ENCODE measurements around the gene SPAG9.

SPAG9 gene

DNA sequence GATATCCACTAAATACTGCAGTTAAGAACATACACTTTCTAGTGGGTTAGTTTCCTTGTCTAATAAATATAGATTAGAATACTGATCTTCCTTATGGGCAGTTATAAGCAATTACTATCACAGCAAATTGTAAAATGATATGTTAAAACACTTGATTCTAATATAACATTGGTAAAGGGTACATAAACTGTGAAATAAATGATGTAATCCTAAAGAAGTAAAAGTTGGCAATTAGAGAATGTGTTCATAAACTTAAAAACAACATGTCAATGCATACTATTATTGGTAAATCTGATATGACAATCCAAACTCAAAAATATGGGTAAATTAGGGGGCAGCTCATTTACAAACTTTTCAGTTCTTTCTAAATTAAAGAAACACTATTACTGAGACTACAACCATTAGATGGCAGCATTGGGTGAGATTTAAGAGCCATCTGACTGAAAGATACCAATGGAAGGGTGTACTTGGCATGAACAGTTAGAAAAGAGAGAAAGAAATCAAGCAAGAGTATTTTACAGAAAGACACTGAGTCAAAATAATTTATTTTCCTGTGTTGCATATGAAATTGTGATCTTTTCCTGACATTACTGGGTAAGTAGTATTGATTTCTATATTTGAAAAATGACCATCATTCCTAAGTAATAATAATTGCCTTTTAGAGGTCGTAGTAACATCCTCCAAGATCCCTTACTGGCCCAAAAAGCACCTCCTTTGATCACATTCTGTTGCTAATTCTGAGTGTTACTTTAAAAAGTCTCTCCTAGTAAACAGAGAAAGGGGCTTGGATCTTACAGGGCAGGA, 119.6 kb downstream of the SPAG9 start:
- Histone ChIP-seq H3K4me1 (ENCODE audit: control insufficient read depth in 1 of 2, insufficient read depth in 2 of 2, low read length in 2 of 2) (peaks cover 0 to 3% of the 10 kb centered on the region in 2 donors), H3K27ac (ENCODE audit: low read depth, low read length) (no peak overlapping the region), H3K9ac (ENCODE audit: low read depth in 1 of 2, low read length in 2 of 2) (no peak overlapping the region), H3K36me3 (ENCODE audit: control insufficient read depth in 1 of 2, insufficient read depth in 2 of 2, low read length in 2 of 2) (peaks cover 29 to 72% of the 10 kb centered on the region in 2 donors), H3K27me3 (ENCODE audit: control insufficient read depth in 1 of 2, insufficient read depth in 2 of 2, low read length in 2 of 2) (no peaks in the 10 kb centered on the region), H3K4me3 (ENCODE audit: low read depth in 1 of 2, low read length in 2 of 2) (no peak overlapping the region), H3K9me3 (ENCODE audit: control insufficient read depth in 1 of 2, low read length in 2 of 2) (no peaks in the 10 kb centered on the region)

DNA sequence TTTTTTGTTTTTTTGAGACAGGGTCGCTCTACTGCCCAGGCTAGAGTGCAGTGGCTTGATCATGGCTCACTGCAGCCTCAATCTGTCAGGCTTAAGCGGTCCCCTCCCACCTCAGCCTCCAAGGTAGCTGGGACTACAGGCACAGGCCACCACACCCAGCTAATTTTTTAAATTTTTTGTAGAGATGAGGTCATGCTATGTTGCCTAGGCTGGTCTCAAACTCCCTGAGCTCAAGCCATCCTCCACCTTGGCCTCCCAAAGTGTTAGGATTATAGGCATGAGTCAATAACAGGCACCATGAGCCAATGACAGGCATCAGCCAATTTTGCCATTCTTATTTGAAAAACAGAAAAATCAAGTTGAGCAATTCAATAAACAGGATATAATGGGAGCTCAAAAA, 125.0 kb downstream of the SPAG9 start:
- Histone ChIP-seq H3K9ac (ENCODE audit: low read depth in 1 of 2, low read length in 2 of 2) (no peak overlapping the region), H3K9me3 (ENCODE audit: control insufficient read depth in 1 of 2, low read length in 2 of 2) (no peaks in the 10 kb centered on the region), H3K4me1 (ENCODE audit: control insufficient read depth in 1 of 2, insufficient read depth in 2 of 2, low read length in 2 of 2) (no peaks in the 10 kb centered on the region), H3K4me3 (ENCODE audit: low read depth in 1 of 2, low read length in 2 of 2) (no peak overlapping the region), H3K27ac (ENCODE audit: low read depth, low read length) (no peak overlapping the region), H3K27me3 (ENCODE audit: control insufficient read depth in 1 of 2, insufficient read depth in 2 of 2, low read length in 2 of 2) (no peaks in the 10 kb centered on the region), H3K36me3 (ENCODE audit: control insufficient read depth in 1 of 2, insufficient read depth in 2 of 2, low read length in 2 of 2) (peaks cover 28 to 85% of the 10 kb centered on the region in 2 donors)

DNA sequence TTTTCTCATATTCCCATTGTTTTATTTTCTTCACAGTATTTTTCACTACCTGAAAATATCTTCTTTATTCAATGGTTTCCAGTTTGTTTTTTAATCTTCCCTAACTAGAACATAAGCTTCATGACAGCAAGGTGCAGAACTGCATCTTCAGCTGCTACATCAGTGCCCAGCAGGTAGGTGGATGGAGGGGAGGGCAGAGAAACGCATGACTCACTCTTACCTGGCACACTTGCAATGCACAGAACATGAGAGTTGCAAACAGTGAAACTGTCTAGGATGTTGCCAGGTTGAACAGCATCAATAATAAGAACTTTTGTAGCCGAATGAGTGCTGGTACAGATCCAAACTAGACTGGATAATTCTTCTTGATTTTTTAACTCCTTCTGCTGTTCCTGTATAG, 127.1 kb downstream of the SPAG9 start:
- Histone ChIP-seq H3K9me3 (ENCODE audit: control insufficient read depth in 1 of 2, low read length in 2 of 2) (no peaks in the 10 kb centered on the region), H3K27ac (ENCODE audit: low read depth, low read length) (no peak overlapping the region), H3K4me3 (ENCODE audit: low read depth in 1 of 2, low read length in 2 of 2) (no peak overlapping the region), H3K27me3 (ENCODE audit: control insufficient read depth in 1 of 2, insufficient read depth in 2 of 2, low read length in 2 of 2) (no peaks in the 10 kb centered on the region), H3K4me1 (ENCODE audit: control insufficient read depth in 1 of 2, insufficient read depth in 2 of 2, low read length in 2 of 2) (no peaks in the 10 kb centered on the region), H3K36me3 (ENCODE audit: control insufficient read depth in 1 of 2, insufficient read depth in 2 of 2, low read length in 2 of 2) (peaks cover 37 to 84% of the 10 kb centered on the region in 2 donors), H3K9ac (ENCODE audit: low read depth in 1 of 2, low read length in 2 of 2) (no peak overlapping the region)

DNA sequence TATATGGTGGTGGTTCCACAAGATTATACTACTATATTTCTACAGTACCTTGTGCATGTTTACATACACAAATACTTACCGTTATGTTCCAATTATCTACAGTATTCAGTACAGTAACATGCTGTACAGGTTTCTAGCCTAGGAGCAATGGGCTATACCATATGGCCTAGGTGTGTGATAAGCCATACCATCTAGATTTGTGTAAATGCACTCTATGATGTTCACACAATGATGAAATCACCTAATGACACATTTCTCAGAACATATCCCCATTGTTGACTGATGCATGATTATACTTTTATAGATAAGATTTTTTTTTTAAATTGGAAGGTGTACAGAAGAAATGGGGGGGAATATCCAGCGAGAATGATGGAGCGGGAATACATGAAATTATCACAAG, 131.5 kb downstream of the SPAG9 start:
- H3K27me3 ChIP-seq (ENCODE audit: control insufficient read depth in 1 of 2, insufficient read depth in 2 of 2, low read length in 2 of 2) = no peaks in the 10 kb centered on the region
- H3K27ac ChIP-seq (ENCODE audit: low read depth, low read length) = no peak overlapping the region
- no peaks in the 10 kb centered on the region for H3K9me3 ChIP-seq (ENCODE audit: control insufficient read depth in 1 of 2, low read length in 2 of 2)
- no peak overlapping the region for H3K4me3 ChIP-seq (ENCODE audit: low read depth in 1 of 2, low read length in 2 of 2)
- H3K36me3 ChIP-seq (ENCODE audit: control insufficient read depth in 1 of 2, insufficient read depth in 2 of 2, low read length in 2 of 2) = peaks cover 42 to 76% of the 10 kb centered on the region in 2 donors
- H3K9ac ChIP-seq (ENCODE audit: low read depth in 1 of 2, low read length in 2 of 2) = no peak overlapping the region
- H3K4me1 ChIP-seq (ENCODE audit: control insufficient read depth in 1 of 2, insufficient read depth in 2 of 2, low read length in 2 of 2) = no peaks in the 10 kb centered on the region

DNA sequence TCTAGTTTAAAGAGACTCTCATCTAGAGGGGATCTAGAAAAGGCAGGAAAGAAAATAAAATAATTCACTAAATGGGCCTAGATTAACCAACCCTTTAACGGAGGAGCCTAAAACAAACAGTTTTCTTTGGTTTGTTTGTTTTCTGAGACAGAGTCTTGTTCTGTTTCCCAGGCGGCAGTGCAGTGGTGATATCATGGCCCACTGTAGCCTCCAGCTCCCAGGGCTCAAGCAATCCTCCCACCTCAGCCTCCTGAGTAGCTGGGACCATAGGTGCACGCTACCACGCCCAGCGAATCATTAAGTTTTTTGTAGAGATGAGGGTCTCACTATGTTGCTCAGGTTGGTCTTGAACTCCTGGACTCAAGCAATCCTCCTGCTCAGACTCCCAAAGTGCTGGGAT, 132.2 kb downstream of the SPAG9 start:
- Histone ChIP-seq H3K4me1 (ENCODE audit: control insufficient read depth in 1 of 2, insufficient read depth in 2 of 2, low read length in 2 of 2) (no peaks in the 10 kb centered on the region), H3K9me3 (ENCODE audit: control insufficient read depth in 1 of 2, low read length in 2 of 2) (no peaks in the 10 kb centered on the region), H3K36me3 (ENCODE audit: control insufficient read depth in 1 of 2, insufficient read depth in 2 of 2, low read length in 2 of 2) (peaks cover 37 to 72% of the 10 kb centered on the region in 2 donors), H3K9ac (ENCODE audit: low read depth in 1 of 2, low read length in 2 of 2) (no peak overlapping the region), H3K27me3 (ENCODE audit: control insufficient read depth in 1 of 2, insufficient read depth in 2 of 2, low read length in 2 of 2) (no peaks in the 10 kb centered on the region), H3K4me3 (ENCODE audit: low read depth in 1 of 2, low read length in 2 of 2) (no peak overlapping the region), H3K27ac (ENCODE audit: low read depth, low read length) (no peak overlapping the region)

DNA sequence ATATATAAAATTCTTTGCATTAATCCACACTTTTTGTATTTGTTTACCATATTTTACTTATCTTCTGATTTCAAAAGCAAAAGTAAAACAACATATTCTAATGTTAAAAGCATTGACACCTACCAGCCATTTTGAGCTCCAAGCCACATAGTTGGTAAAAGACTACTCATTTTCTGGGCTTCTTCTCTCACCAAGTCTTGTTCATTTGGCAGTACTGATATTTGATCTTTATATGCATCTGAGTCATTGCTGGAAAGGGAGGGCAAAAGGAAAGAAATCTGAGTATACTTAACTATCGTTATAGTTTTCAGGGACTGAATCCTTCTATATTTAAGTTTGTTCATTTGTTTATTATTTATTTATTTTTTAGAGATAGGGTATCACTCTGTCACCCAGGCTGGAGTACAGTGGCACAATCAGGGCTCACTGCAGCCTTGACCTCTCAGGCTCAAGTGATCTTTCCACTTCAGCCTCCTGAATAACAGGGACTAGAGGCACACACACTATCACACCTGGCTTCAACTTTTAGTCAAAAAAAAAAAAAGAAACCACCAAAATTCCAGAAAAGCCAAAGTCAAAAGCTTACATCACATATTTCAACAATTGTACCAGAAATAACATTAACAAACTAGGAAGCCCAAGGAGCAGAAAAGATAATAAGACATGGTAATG, 133.5 kb downstream of the SPAG9 start:
- Histone ChIP-seq H3K4me1 (ENCODE audit: control insufficient read depth in 1 of 2, insufficient read depth in 2 of 2, low read length in 2 of 2) (no peaks in the 10 kb centered on the region), H3K9me3 (ENCODE audit: control insufficient read depth in 1 of 2, low read length in 2 of 2) (no peaks in the 10 kb centered on the region), H3K4me3 (ENCODE audit: low read depth in 1 of 2, low read length in 2 of 2) (no peak overlapping the region), H3K27me3 (ENCODE audit: control insufficient read depth in 1 of 2, insufficient read depth in 2 of 2, low read length in 2 of 2) (no peaks in the 10 kb centered on the region), H3K27ac (ENCODE audit: low read depth, low read length) (no peak overlapping the region), H3K36me3 (ENCODE audit: control insufficient read depth in 1 of 2, insufficient read depth in 2 of 2, low read length in 2 of 2) (peaks cover 40 to 69% of the 10 kb centered on the region in 2 donors), H3K9ac (ENCODE audit: low read depth in 1 of 2, low read length in 2 of 2) (no peak overlapping the region)

DNA sequence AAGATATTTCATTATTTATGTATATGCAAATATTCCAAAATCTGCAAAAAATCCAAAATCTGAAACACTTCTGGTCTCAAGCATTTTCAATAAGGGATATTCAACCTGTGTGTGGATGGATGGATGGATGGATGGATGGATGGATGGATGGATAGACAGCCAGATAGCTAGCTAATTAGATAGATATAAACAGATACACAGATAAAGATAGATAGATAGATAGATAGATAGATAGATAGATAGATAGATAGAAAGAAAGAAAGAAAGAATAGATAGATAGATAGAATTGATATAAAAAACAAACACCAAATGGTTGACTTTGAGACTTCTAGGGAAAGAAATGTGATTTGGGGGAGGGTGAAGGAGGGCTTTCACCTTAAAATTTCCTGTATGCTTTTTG, 139.4 kb downstream of the SPAG9 start:
- Histone ChIP-seq H3K27ac (ENCODE audit: low read depth, low read length) (no peak overlapping the region), H3K27me3 (ENCODE audit: control insufficient read depth in 1 of 2, insufficient read depth in 2 of 2, low read length in 2 of 2) (no peaks in the 10 kb centered on the region), H3K36me3 (ENCODE audit: control insufficient read depth in 1 of 2, insufficient read depth in 2 of 2, low read length in 2 of 2) (peaks cover 24 to 58% of the 10 kb centered on the region in 2 donors), H3K9ac (ENCODE audit: low read depth in 1 of 2, low read length in 2 of 2) (no peak overlapping the region), H3K9me3 (ENCODE audit: control insufficient read depth in 1 of 2, low read length in 2 of 2) (no peaks in the 10 kb centered on the region), H3K4me1 (ENCODE audit: control insufficient read depth in 1 of 2, insufficient read depth in 2 of 2, low read length in 2 of 2) (no peaks in the 10 kb centered on the region), H3K4me3 (ENCODE audit: low read depth in 1 of 2, low read length in 2 of 2) (no peak overlapping the region)

DNA sequence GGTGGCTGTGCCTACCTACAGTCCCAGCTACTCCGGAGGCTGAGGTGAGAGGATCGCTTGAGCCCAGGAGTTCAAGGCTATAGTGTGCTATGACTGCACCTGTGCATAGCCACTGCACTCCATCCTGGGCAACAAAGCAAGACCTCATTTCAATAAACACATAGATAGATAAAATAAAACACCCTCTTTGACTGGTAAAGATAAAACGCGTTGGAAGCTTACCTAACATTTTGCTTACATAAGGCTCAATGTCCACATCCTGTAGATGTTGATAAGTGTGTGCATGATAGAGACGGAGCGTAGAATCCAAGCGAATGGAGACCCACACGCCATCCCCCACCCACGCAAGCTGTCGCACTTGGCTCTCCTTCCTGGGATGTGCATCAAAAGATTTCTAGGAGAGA, 141.1 kb downstream of the SPAG9 start:
- no peak overlapping the region for H3K4me3 ChIP-seq (ENCODE audit: low read depth in 1 of 2, low read length in 2 of 2)
- H3K4me1 ChIP-seq (ENCODE audit: control insufficient read depth in 1 of 2, insufficient read depth in 2 of 2, low read length in 2 of 2) = no peaks in the 10 kb centered on the region
- no peaks in the 10 kb centered on the region for H3K27me3 ChIP-seq (ENCODE audit: control insufficient read depth in 1 of 2, insufficient read depth in 2 of 2, low read length in 2 of 2)
- no peaks in the 10 kb centered on the region for H3K9me3 ChIP-seq (ENCODE audit: control insufficient read depth in 1 of 2, low read length in 2 of 2)
- H3K36me3 ChIP-seq (ENCODE audit: control insufficient read depth in 1 of 2, insufficient read depth in 2 of 2, low read length in 2 of 2) = peaks cover 14 to 54% of the 10 kb centered on the region in 2 donors
- no peak overlapping the region for H3K27ac ChIP-seq (ENCODE audit: low read depth, low read length)
- no peak overlapping the region for H3K9ac ChIP-seq (ENCODE audit: low read depth in 1 of 2, low read length in 2 of 2)

DNA sequence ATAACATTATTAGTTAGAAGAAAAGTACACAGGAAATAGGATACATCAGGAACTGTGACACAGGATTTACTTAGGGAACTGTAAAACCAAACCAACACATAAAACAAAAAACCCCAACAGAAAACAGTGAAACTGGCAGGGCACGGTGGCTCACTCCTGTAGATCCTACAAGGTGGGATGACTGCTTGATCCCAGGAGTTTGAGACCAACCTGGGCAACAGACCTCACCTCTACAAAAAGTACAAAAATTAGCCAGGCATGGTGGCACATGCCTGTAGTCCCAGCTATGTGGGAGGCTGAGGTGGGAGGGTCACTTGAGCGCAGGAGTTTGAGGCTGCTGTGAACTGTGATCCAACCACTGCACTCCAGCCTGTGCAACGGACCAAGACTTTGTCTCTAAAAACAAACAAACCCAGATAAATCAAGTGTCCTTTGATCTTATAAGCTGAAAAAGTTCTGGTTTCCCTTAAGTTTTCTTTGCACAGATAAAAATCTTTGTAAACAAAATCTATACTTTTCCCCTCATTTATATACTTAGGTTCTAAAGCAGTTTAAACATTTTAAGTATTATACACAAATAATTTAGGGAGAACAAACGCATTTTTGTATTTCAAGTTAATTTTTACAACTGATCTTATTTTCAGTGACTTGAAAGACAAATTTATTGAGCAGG, 143.0 kb downstream of the SPAG9 start:
- no peaks in the 10 kb centered on the region for H3K4me1 ChIP-seq (ENCODE audit: control insufficient read depth in 1 of 2, insufficient read depth in 2 of 2, low read length in 2 of 2)
- H3K9me3 ChIP-seq (ENCODE audit: control insufficient read depth in 1 of 2, low read length in 2 of 2) = no peaks in the 10 kb centered on the region
- no peak overlapping the region for H3K27ac ChIP-seq (ENCODE audit: low read depth, low read length)
- H3K4me3 ChIP-seq (ENCODE audit: low read depth in 1 of 2, low read length in 2 of 2) = no peak overlapping the region
- H3K27me3 ChIP-seq (ENCODE audit: control insufficient read depth in 1 of 2, insufficient read depth in 2 of 2, low read length in 2 of 2) = no peaks in the 10 kb centered on the region
- peaks cover 18 to 54% of the 10 kb centered on the region in 2 donors for H3K36me3 ChIP-seq (ENCODE audit: control insufficient read depth in 1 of 2, insufficient read depth in 2 of 2, low read length in 2 of 2)
- no peak overlapping the region for H3K9ac ChIP-seq (ENCODE audit: low read depth in 1 of 2, low read length in 2 of 2)

DNA sequence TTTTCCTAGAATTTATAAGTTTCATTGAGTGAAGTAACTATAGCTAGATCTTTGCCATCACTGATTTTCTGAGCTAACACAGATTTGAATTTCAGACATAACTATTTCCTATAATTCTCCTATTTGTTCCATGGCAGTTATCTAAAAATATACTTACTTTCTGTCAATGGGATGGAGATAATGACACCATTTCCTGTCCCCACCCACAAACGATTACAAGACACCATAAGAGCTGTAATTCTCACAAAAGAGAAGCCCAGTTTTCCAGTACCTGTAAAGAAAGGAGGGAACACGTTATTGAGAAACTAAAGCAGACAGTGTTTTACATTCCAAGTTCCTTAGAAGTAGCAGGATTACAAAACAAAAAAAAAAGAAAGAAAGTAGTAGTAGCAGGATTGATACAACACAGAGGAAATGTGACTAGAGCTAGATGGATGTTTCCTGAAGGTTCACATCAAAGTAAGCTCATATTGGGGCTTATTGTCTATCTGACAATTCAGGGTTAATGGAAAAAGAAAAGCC, 143.7 kb downstream of the SPAG9 start:
- Histone ChIP-seq H3K4me3 (ENCODE audit: low read depth in 1 of 2, low read length in 2 of 2) (no peak overlapping the region), H3K36me3 (ENCODE audit: control insufficient read depth in 1 of 2, insufficient read depth in 2 of 2, low read length in 2 of 2) (peaks cover 15 to 54% of the 10 kb centered on the region in 2 donors), H3K9me3 (ENCODE audit: control insufficient read depth in 1 of 2, low read length in 2 of 2) (no peaks in the 10 kb centered on the region), H3K27me3 (ENCODE audit: control insufficient read depth in 1 of 2, insufficient read depth in 2 of 2, low read length in 2 of 2) (no peaks in the 10 kb centered on the region), H3K9ac (ENCODE audit: low read depth in 1 of 2, low read length in 2 of 2) (no peak overlapping the region), H3K4me1 (ENCODE audit: control insufficient read depth in 1 of 2, insufficient read depth in 2 of 2, low read length in 2 of 2) (no peaks in the 10 kb centered on the region), H3K27ac (ENCODE audit: low read depth, low read length) (no peak overlapping the region)

Data from duodenal mucosa (tissue), 2 donors.